Melanocyte of skin (primary cell): ENCODE measurements around the gene LMNA. TPM values are rescaled to one million over a fixed set of nuclear protein-coding genes. Genes with fewer than 3 reads are reported as not detected.

Source experiments
- total RNA-seq, 2 donors: library from RNA; depleted of rRNA; stranded (reverse); fragments of >200 nt; gene quantifications; 2 replicates each; pipeline ENCODE4 v1.2.3, GENCODE V29; 2012

Gene LMNA
- total RNA-seq = 1,000 to 10,000 TPM in 1 of 2 donors, 100 to 1,000 TPM in 1; 784 to 1,173 TPM

DNA sequence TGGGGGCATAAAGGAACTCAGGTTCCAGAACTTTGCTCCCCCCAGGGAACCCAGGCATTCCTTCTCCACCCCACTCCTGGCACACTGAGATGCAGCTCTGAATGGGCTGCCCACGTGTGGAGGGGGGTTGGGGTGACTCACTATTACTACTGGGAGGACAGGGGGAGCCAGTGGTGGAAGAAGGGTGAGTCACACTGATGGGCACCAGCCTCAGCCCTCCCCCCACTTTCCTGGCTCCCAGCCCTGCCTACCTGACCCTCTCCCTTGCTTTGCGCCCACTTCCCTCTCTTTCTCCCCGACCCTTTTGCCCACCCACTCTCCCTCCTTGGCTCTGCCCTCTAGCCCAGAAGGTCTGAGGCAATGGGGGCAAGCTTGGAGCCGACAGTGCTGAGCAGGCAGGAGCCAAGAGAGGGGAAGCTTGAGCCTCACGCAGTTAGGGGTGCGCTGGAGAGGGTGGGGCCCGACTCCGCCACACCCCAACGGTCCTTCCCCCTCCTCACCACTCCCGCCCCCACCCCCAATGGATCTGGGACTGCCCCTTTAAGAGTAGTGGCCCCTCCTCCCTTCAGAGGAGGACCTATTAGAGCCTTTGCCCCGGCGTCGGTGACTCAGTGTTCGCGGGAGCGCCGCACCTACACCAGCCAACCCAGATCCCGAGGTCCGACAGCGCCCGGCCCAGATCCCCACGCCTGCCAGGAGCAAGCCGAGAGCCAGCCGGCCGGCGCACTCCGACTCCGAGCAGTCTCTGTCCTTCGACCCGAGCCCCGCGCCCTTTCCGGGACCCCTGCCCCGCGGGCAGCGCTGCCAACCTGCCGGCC is at the start of gene LMNA:
Gene LMNA (plus strand): TSS at position 611 of the 818 bp plus-strand sequence. CDS start 208 bp downstream, outside the sequence.

DNA sequence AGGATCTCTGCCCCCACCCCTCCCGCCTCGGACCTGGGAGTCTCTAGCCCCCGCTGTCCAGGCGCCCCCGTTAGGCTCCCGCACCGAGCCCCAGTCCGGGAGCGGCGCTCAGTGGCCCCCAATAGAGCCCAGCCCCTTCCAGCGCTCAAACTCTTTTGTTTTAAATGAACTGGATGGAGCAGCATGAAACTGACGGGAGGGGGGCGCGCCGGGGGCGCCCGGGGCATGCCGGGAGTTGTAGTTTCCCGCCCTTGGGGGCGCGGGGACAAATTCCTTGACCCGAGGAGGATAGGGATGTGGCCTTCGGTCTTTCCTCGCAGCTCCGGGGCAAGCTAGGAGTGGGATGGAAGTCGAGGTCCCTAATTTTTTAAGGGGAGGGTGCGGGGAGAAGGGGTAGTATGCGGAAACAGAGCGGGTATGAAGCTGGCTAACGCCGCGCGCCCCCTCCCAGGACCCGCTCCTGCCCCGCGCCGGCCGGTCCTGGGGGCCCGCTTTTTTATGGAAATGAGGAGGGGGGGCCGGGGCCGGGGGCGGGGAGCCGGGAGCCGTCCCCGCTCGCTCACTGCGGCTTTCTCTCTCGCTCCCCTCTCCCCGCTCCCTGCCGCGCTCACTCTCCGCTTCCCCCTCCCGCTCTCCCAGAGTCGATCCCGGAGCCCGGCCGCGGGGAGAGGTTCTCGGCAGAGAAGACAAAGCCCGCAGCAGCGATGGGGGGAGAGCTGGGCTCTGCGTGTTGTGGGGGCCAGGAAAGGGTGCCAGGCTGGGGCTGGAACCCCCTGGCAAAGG is 32.0 kb upstream of the LMNA start, which contains the start of gene MEX3A:
Gene MEX3A (minus strand): TSS at position 157 of the 783 bp plus-strand sequence. CDS start 467 bp downstream, outside the sequence.

DNA sequence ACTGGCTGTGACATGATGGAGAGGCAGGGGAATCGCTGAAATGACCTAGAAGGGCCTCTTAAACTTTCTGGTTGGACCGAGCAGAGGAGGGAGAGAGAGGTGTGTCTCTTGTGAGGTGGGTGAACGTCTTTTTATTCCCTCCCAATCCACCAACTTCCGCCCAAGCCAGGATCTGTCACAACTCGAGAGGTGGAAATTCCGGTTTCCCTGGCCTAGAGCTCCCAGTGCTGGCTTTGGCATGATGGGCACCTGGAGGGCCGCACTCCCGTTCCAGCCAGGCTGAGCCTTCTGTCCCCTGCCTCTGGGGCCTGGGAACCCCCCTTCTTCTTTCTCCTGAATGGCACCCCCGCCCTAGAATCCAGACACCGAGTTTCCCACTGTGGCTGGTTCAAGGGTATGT is 38.9 kb downstream of the LMNA start, which contains the start of gene SEMA4A:
Gene SEMA4A (plus strand): TSS at position 224 of the 400 bp plus-strand sequence. CDS start 994 bp downstream, outside the sequence.

Other genes with a start within 250 kb of the LMNA start
- gene RIT1, start 203.4 kb upstream of the LMNA start, total RNA-seq = 10 to 100 TPM; 48.0 to 50.6 TPM
- gene KHDC4, start 180.3 kb upstream of the LMNA start, total RNA-seq = 10 to 100 TPM; 30.6 to 35.6 TPM
- gene RXFP4, start 173.1 kb upstream of the LMNA start, total RNA-seq = not detected
- gene ARHGEF2, start 136.2 kb upstream of the LMNA start, total RNA-seq = 100 to 1,000 TPM in 1 of 2 donors, 10 to 100 TPM in 1; 59.5 to 134 TPM
- gene SSR2, start 93.8 kb upstream of the LMNA start, total RNA-seq = 100 to 1,000 TPM; 220 to 324 TPM
- gene UBQLN4, start 60.9 kb upstream of the LMNA start, total RNA-seq = 10 to 100 TPM; 16.0 to 21.0 TPM
- 10 to 100 TPM; 35.1 to 42.0 TPM for gene LAMTOR2, start 59.9 kb upstream of the LMNA start, total RNA-seq
- gene RAB25, start 53.6 kb upstream of the LMNA start, total RNA-seq = not detected
- gene MEX3A, start 32.2 kb upstream of the LMNA start, total RNA-seq = 1 to 10 TPM; 1.0 to 4.0 TPM
- under 1 TPM; 0.67 to 0.69 TPM for gene SEMA4A, start 38.9 kb downstream of the LMNA start, total RNA-seq
- 10 to 100 TPM; 25.5 to 28.0 TPM for gene SLC25A44, start 79.4 kb downstream of the LMNA start, total RNA-seq
- 10 to 100 TPM; 35.8 to 57.9 TPM for gene PMF1, start 98.3 kb downstream of the LMNA start, total RNA-seq
- under 1 TPM in 1 of 2 donors, not detected in 1; 0.33 TPM for gene BGLAP, start 127.5 kb downstream of the LMNA start, total RNA-seq
- gene PAQR6, start 133.3 kb downstream of the LMNA start, total RNA-seq = 1 to 10 TPM in 1 of 2 donors, under 1 TPM in 1; 0.67 to 1.4 TPM
- 10 to 100 TPM; 54.4 to 63.6 TPM for gene SMG5, start 168.1 kb downstream of the LMNA start, total RNA-seq
- gene TMEM79, start 169.6 kb downstream of the LMNA start, total RNA-seq = 1 to 10 TPM; 1.3 to 1.4 TPM
- gene GLMP, start 181.0 kb downstream of the LMNA start, total RNA-seq = 100 to 1,000 TPM; 236 to 244 TPM
- not detected for gene VHLL, start 184.6 kb downstream of the LMNA start, total RNA-seq
- 100 to 1,000 TPM; 425 to 719 TPM for gene CCT3, start 223.6 kb downstream of the LMNA start, total RNA-seq
- gene TSACC, start 223.8 kb downstream of the LMNA start, total RNA-seq = 1 to 10 TPM in 1 of 2 donors, not detected in 1; 1.0 TPM